ENCODE measurements around the gene CTSZ.

The CTSZ gene

DNA sequence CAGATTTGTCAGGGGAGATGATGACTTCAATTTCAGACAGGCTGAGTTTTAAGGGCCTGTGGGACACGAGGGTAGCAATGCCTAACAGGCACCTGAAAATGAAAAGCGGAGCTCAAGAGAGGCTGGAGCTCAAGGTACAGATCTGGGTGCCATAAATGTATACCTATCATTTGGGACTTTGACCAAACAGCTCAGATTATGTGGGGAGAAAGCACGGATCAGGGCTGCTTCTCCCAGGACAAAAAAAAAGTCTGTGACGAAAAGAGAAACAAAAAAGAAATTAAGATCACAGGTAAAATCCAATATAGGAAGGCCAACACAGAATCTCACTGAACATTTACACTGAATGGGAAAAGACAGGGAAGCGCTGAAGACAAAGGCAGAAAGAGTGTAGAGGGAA lies 33.6 kb upstream of the CTSZ start:
- H3K4me3 ChIP-seq (ENCODE audit: low read depth, low read length) = no peak overlapping the region
- no peak for DNase-seq (ENCODE audit: low read depth)
- TF ChIP-seq, protein P1, sequence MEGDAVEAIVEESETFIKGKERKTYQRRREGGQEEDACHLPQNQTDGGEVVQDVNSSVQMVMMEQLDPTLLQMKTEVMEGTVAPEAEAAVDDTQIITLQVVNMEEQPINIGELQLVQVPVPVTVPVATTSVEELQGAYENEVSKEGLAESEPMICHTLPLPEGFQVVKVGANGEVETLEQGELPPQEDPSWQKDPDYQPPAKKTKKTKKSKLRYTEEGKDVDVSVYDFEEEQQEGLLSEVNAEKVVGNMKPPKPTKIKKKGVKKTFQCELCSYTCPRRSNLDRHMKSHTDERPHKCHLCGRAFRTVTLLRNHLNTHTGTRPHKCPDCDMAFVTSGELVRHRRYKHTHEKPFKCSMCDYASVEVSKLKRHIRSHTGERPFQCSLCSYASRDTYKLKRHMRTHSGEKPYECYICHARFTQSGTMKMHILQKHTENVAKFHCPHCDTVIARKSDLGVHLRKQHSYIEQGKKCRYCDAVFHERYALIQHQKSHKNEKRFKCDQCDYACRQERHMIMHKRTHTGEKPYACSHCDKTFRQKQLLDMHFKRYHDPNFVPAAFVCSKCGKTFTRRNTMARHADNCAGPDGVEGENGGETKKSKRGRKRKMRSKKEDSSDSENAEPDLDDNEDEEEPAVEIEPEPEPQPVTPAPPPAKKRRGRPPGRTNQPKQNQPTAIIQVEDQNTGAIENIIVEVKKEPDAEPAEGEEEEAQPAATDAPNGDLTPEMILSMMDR (IDR thresholded peaks at IDR 0.05; ENCODE audit: low read depth, low read length, missing control alignments) = no peak
- in situ Hi-C loops (cut with HindIII; ENCODE audit: low sequenced_read_pairs) = no loop called here

DNA sequence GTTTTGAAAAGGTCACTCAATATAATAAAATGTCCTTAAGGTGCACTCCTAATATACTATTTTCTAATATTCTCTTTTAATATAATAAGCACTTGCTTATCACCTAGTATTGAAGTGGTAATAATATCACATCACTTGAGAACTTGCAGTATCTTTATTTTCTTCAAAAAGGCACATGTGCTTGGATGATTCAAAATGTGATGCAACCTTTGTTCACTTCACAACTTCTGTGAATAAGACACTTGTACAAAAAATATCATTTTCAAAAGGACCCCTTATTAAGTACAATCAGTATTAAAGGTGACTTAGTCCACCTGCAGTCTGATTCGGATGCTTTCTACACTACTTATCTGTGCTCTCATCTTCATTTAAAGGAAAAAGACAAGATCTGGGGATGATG lies 32.2 kb upstream of the CTSZ start:
- no peak overlapping the region for H3K4me3 ChIP-seq (ENCODE audit: low read depth, low read length)
- in situ Hi-C loops (cut with HindIII; ENCODE audit: low sequenced_read_pairs) = no loop called here
- TF ChIP-seq, protein P1 (IDR thresholded peaks at IDR 0.05; ENCODE audit: low read depth, low read length, missing control alignments) = no peak
- no peak for DNase-seq (ENCODE audit: low read depth)

DNA sequence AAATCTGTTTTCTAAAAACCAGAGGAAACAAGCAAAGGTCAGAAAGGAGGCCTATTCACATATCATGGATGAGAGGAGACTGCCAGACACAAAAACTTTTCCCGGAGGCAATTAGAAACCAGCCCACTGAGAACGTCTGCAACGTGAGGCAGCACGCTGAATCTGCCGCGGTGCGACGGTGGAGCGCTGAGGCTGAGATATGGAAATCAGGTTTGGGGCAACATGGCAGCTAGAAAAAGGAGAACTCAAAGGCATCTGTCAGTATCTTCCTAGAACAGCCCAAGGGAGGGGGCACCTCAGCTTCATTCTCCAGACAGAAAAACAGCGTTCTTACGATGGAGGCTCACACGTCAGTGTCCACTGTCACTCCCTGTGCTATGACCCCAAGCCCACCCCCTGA lies 30.3 kb upstream of the CTSZ start:
- DNase-seq (ENCODE audit: low read depth) = no peak
- TF ChIP-seq, protein P1 (IDR thresholded peaks at IDR 0.05; ENCODE audit: low read depth, low read length, missing control alignments) = no peak
- H3K4me3 ChIP-seq (ENCODE audit: low read depth, low read length) = no peak overlapping the region
- in situ Hi-C loops (cut with HindIII; ENCODE audit: low sequenced_read_pairs) = no loop called here

DNA sequence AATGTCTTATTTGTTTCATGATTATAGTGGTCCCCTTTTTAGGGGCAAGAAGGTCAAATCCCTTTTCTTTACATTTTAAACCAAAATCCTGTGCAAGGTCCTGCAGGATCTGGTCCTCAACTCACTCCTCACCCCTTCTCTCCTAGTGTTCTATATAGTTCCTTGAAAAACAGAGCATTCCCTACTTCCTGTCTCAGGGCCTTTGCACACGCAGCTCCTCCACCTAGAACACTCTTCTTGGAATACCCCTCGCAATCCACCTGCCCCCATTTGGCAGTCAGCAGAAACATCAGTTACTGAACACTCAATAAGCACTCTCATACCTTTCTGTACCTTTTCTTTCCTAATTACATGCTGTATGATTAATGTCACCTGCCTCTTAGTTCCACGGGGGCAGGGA lies 28.3 kb upstream of the CTSZ start:
- in situ Hi-C loops (cut with HindIII; ENCODE audit: low sequenced_read_pairs) = no loop called here
- DNase-seq (ENCODE audit: low read depth) = no peak
- H3K4me3 ChIP-seq (ENCODE audit: low read depth, low read length) = no peak overlapping the region

DNA sequence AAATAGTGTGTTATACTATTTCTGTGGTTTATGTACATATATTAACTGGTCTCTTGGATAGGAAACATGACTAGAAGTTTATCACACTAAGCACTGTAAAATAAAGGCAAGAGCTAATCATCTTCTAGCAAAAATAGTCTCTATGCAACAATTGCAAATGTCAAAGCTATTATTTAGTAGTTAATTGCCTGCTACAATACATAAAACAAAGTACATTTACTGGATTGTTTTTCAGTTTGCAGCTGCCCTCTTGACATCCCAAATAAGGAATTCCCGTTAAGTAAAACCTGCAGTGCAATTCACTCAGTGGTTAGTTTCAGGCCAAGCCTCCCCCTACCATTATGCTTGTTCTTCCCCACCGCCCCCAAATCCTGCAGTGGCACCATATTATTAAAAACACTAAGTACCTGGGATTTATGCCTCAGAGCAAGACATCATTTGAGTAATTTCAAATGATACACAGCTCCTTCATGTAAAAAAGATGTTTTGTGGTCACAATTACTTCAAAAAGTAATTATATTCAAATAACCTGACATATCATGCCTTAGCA lies 26.6 kb upstream of the CTSZ start:
- in situ Hi-C loops (cut with HindIII; ENCODE audit: low sequenced_read_pairs) = no loop called here
- H3K4me3 ChIP-seq (ENCODE audit: low read depth, low read length) = no peak overlapping the region
- DNase-seq (ENCODE audit: low read depth) = no peak
- TF ChIP-seq, protein P1 (IDR thresholded peaks at IDR 0.05; ENCODE audit: low read depth, low read length, missing control alignments) = no peak

More for the DNA sequence above, 28.3 kb upstream of the CTSZ start:
- TF ChIP-seq, protein P1 (IDR thresholded peaks at IDR 0.05; ENCODE audit: low read depth, low read length, missing control alignments) = no peak

DNA sequence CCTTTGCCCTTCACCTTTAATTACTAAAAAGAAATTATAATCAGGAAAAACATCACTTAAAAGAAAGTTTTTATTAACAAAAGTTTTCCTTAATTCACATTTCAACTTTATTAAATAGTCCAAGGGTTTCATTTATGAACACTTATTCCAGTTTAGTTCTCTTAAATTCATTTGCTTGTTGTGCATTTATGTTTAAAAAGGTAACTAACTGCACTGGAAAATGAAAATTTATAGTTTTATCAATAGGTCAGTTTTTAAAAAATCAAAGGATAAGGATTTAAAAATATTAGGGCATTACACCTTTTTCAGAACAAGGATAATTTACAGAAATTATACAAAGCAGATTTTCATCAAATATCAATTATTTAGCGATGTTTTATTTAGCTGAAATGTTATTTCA lies 26.0 kb upstream of the CTSZ start:
- DNase-seq (ENCODE audit: low read depth) = no peak
- in situ Hi-C loops (cut with HindIII; ENCODE audit: low sequenced_read_pairs) = no loop called here
- TF ChIP-seq, protein P1 (IDR thresholded peaks at IDR 0.05; ENCODE audit: low read depth, low read length, missing control alignments) = no peak
- peak overlapping the region; percentile 80 for H3K4me3 ChIP-seq (ENCODE audit: low read depth, low read length)

DNA sequence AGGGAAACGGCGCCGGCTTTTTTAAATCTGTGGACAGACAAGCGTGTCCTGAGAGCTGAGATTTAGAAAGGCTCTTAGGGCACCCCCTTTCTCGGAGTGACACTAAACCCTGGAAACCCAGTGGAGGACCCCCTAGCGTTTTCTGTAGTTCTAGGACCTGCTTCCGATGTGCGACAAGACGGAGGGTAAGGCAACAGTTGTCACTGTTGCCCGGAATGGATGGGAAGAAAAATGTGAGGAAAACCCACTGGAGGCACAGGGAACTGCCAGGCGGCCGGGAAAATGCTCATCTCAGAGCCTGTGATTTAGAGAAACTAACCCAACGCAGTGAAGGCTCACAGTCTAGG lies 25.6 kb upstream of the CTSZ start:
- no peak for DNase-seq (ENCODE audit: low read depth)
- H3K4me3 ChIP-seq (ENCODE audit: low read depth, low read length) = peak overlapping the region; percentile 80
- TF ChIP-seq, protein P1 (IDR thresholded peaks at IDR 0.05; ENCODE audit: low read depth, low read length, missing control alignments) = peak; percentile 18
- in situ Hi-C loops (cut with HindIII; ENCODE audit: low sequenced_read_pairs) = no loop called here
